Stimulated activated naive CD8-positive, alpha-beta T cell treated with anti-CD3 and anti-CD28 coated beads, Interleukin-15, amount 100 ng/mL, for 72 hours (primary cell): ENCODE data around the gene GNAT1.

Experiments
- ATAC-seq: fragments of 150-1000 bp; cut with Tn5 transposase; 2 replicates; pipeline ENCODE4 v1.10.0; 2021; ENCODE audit warnings: mild to moderate bottlenecking, moderate library complexity
- DNase-seq, 2 donors: peaks; one replicate each; pipeline ENCODE4 v3.0.0; 2021 to 2022
- H3K27ac Mint-ChIP-seq, 2 donors: one replicate each; pipeline ENCODE4 v1.8.0; 2022; ENCODE audit warnings: mild to moderate bottlenecking in 2 of 2, mixed read lengths in 2 of 2, moderate library complexity in 2 of 2
- H3K27me3 Mint-ChIP-seq: one replicate; pipeline ENCODE4 v1.8.0; 2022; ENCODE audit warnings: mixed read lengths
- H3K4me1 Mint-ChIP-seq: one replicate; pipeline ENCODE4 v1.8.0; 2022; ENCODE audit warnings: mild to moderate bottlenecking, mixed read lengths
- H3K4me3 Mint-ChIP-seq, 2 donors: one replicate each; pipeline ENCODE4 v1.8.0; 2022; ENCODE audit warnings: mild to moderate bottlenecking in 2 of 2, mixed read lengths in 2 of 2, moderate library complexity in 1 of 2
- H3K9me3 Mint-ChIP-seq, 2 donors: one replicate each; pipeline ENCODE4 v1.8.0; 2022; ENCODE audit warnings: mixed read lengths in 2 of 2

Gene GNAT1

GRCh38 chr3:50186096-50186495 lies 5.3 kb upstream of the GNAT1 start:
- H3K4me1 Mint-ChIP-seq, result no peaks in the 10 kb centered on the region
- H3K4me3 Mint-ChIP-seq, result no peak overlapping the region
- ATAC-seq (no peak), DNase-seq (no peak)
- H3K9me3 Mint-ChIP-seq, result no peaks in the 10 kb centered on the region
- H3K27ac Mint-ChIP-seq, result no peak overlapping the region
- peaks cover 5% of the 10 kb centered on the region for H3K27me3 Mint-ChIP-seq

DNA sequence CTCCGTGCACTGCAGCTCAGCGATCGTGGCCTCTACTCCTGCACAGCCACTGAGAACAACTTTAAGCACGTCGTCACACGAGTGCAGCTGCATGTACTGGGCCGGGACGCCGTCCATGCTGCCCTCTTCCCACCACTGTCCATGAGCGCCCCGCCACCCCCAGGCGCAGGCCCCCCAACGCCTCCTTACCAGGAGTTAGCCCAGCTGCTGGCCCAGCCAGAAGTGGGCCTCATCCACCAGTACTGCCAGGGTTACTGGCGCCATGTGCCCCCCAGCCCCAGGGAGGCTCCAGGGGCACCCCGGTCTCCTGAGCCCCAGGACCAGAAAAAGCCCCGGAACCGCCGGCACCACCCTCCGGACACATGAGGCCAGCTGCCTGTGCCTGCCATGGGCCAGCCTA lies 3.7 kb upstream of the GNAT1 start:
- DNase-seq (no peak), ATAC-seq (no peak)
- Mint-ChIP-seq H3K4me1 (peaks cover 3% of the 10 kb centered on the region), H3K4me3 (no peak overlapping the region), H3K27me3 (peaks cover 8% of the 10 kb centered on the region), H3K27ac (no peak overlapping the region), H3K9me3 (no peaks in the 10 kb centered on the region)

GRCh38 chr3:50189274-50189673 lies 2.1 kb upstream of the GNAT1 start:
- no peaks in the 10 kb centered on the region for H3K9me3 Mint-ChIP-seq
- DNase-seq (peak; percentile 43 to 47), ATAC-seq (peak; percentile 73)
- H3K27me3 Mint-ChIP-seq, result peaks cover 15% of the 10 kb centered on the region
- H3K27ac Mint-ChIP-seq, result no peak overlapping the region
- H3K4me3 Mint-ChIP-seq, result no peak overlapping the region
- H3K4me1 Mint-ChIP-seq, result peaks cover 13% of the 10 kb centered on the region

GRCh38 chr3:50189989-50190388 lies 1.4 kb upstream of the GNAT1 start:
- ATAC-seq, result no peak

GRCh38 chr3:50192124-50192523 lies 714 bp downstream of the GNAT1 start:
- Mint-ChIP-seq H3K4me1 (peaks cover 21% of the 10 kb centered on the region), H3K9me3 (no peaks in the 10 kb centered on the region), H3K27ac (no peak overlapping the region), H3K4me3 (no peak overlapping the region), H3K27me3 (peaks cover 40% of the 10 kb centered on the region)
- DNase-seq (no peak), ATAC-seq (no peak)

More at GRCh38 chr3:50189989-50190388, 1.4 kb upstream of the GNAT1 start:
- Mint-ChIP-seq H3K4me3 (no peak overlapping the region), H3K27me3 (peaks cover 22% of the 10 kb centered on the region), H3K4me1 (peaks cover 20% of the 10 kb centered on the region), H3K27ac (no peak overlapping the region), H3K9me3 (no peaks in the 10 kb centered on the region)
- no peak for DNase-seq

GRCh38 chr3:50192689-50193141 lies 1.3 kb downstream of the GNAT1 start:
- Mint-ChIP-seq H3K4me3 (no peak overlapping the region), H3K27ac (no peak overlapping the region), H3K4me1 (peaks cover 21% of the 10 kb centered on the region), H3K9me3 (no peaks in the 10 kb centered on the region), H3K27me3 (peaks cover 40% of the 10 kb centered on the region)
- DNase-seq, result peak; percentile 84 to 88
- ATAC-seq, result peak; percentile 63

DNA sequence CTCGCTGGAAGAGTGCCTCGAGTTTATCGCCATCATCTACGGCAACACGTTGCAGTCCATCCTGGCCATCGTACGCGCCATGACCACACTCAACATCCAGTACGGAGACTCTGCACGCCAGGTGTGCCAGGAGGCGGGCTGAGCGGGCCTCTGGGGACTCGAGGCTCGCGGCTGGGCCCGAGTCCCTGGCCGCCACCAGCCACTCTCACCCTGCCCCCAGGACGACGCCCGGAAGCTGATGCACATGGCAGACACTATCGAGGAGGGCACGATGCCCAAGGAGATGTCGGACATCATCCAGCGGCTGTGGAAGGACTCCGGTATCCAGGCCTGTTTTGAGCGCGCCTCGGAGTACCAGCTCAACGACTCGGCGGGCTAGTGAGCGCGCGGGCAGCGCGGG lies 1.9 kb downstream of the GNAT1 start:
- Mint-ChIP-seq H3K27ac (no peak overlapping the region), H3K27me3 (peaks cover 40% of the 10 kb centered on the region), H3K9me3 (no peaks in the 10 kb centered on the region), H3K4me1 (peaks cover 21% of the 10 kb centered on the region), H3K4me3 (no peak overlapping the region)
- DNase-seq, result no peak
- no peak for ATAC-seq

- Mint-ChIP-seq H3K27me3 (peaks cover 45% of the 10 kb centered on the region), H3K4me3 (peak overlapping the region; percentile 32 to 73), H3K4me1 (peaks cover 21% of the 10 kb centered on the region), H3K27ac (no peak overlapping the region), H3K9me3 (no peaks in the 10 kb centered on the region)
- no peak for ATAC-seq
- DNase-seq, result no peak
These were observed 2.3 kb downstream of the GNAT1 start for GRCh38 chr3:50193746-50194127.

DNA sequence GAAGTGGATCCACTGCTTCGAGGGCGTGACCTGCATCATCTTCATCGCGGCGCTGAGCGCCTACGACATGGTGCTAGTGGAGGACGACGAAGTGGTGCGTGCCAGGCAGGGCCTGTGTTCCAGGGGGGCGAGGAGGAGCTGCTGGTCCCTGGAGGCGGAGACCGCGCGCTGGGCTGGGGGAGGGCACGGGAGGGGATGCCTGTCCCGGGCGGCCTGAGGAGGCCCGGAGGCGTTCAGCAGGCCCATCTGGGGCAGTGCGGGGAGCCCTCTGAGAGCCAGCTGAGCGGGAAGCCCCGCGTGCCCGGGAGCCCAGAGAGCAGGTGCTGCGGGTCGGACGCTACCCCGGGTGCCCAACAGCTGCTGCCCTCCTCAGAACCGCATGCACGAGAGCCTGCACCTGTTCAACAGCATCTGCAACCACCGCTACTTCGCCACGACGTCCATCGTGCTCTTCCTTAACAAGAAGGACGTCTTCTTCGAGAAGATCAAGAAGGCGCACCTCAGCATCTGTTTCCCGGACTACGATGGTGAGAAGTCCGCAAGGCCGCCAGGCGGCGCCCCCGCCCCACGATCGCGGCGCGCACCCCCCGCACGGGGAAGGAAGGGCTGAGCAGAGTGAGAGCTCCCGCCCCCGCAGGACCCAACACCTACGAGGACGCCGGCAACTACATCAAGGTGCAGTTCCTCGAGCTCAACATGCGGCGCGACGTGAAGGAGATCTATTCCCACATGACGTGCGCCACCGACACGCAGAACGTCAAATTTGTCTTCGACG lies 2.9 kb downstream of the GNAT1 start:
- H3K4me1 Mint-ChIP-seq, result peaks cover 21% of the 10 kb centered on the region
- DNase-seq (peak; percentile 80 to 81), ATAC-seq (peak; percentile 85)
- H3K27me3 Mint-ChIP-seq, result peaks cover 48% of the 10 kb centered on the region
- no peak overlapping the region for H3K27ac Mint-ChIP-seq
- H3K4me3 Mint-ChIP-seq, result peak overlapping the region; percentile 49 to 73
- H3K9me3 Mint-ChIP-seq, result no peaks in the 10 kb centered on the region

GRCh38 chr3:50194903-50195500 lies 3.6 kb downstream of the GNAT1 start:
- Mint-ChIP-seq H3K4me1 (peaks cover 21% of the 10 kb centered on the region), H3K27me3 (peaks cover 48% of the 10 kb centered on the region), H3K4me3 (peak overlapping the region; percentile 15 to 73), H3K9me3 (no peaks in the 10 kb centered on the region), H3K27ac (peak overlapping the region in 1 of 2 donors; percentile 63)
- DNase-seq (peak in 1 of 2 donors; percentile 24), ATAC-seq (peak; percentile 49)

DNA sequence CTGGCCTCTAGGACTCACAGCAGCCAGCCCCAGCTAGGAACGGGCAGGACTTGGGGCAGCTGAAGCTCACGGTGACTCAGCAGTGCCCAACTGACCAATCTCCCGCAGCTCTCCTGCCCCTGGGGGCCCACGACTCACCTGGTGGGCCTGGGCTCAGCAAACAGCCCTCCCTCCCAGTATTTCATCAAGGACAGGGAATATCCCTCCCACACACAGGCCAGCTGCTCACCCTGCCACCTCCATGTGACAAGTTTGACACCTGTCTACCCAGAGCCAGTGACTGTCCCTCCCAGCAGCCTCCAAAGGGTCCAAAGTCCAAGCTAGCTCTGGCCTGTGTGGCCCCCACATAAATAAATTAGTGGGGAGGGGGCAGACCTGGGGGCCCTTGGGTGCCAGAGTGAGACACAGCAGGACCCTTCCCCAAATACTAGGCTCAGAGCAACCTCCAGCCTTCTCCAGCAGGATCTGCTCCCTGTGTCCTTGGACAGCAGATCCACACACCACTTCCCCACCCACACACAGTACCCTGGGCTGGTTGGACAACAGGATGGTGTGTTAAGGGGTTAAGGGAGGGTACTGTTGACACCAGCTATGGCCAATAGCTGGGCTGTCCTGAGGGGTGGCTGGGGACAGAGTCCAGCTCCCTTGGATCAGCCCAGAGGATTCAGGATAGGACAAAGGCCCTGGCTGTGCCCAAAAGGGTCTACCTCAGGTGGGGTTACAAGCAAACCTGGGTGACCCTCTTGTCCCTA lies 4.3 kb downstream of the GNAT1 start:
- Mint-ChIP-seq H3K9me3 (no peaks in the 10 kb centered on the region), H3K4me3 (peak overlapping the region in 1 of 2 donors; percentile 37), H3K27ac (peak overlapping the region in 1 of 2 donors; percentile 63), H3K27me3 (peaks cover 51% of the 10 kb centered on the region), H3K4me1 (peaks cover 21% of the 10 kb centered on the region)
- ATAC-seq, result no peak
- no peak for DNase-seq

DNA sequence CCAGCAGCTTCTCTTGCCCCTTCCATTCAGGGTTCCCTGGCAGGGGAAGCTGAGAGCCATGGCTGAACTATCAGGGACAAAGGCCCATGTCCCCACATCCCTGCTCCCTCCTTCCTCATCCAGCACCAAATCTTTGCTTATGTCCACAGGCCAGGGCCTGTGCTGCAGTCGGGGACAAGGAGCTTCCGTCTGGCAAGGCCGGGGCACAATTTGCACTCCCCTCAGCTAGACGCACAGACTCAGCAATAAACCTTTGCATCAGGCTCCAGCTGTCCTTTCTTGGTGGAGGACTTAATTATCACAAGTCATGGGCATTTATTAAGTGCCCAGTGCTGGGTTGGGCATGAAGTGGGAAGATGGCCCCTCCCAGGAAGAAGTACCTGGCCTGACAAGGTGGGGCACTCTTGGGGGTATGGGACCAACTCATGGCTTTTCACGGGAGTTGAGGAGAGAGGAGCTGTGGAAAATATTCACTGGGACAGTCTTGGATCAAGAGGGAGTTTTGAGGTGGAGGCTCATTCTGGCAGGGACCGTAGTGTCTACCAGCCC lies 4.9 kb downstream of the GNAT1 start:
- no peak for DNase-seq
- no peak overlapping the region for H3K27ac Mint-ChIP-seq
- ATAC-seq, result no peak
- H3K4me1 Mint-ChIP-seq, result peaks cover 21% of the 10 kb centered on the region
- no peaks in the 10 kb centered on the region for H3K9me3 Mint-ChIP-seq
- H3K4me3 Mint-ChIP-seq, result no peak overlapping the region
- peaks cover 57% of the 10 kb centered on the region for H3K27me3 Mint-ChIP-seq

- Mint-ChIP-seq H3K27me3 (peaks cover 72% of the 10 kb centered on the region), H3K27ac (peak overlapping the region in 1 of 2 donors; percentile 67)
- no peak for DNase-seq
These were observed 10.3 kb downstream of the GNAT1 start for GRCh38 chr3:50201573-50202315.

GRCh38 chr3:50202353-50203112 lies 11.1 kb downstream of the GNAT1 start:
- DNase-seq (no peak), ATAC-seq (no peak)
- H3K4me1 Mint-ChIP-seq, result peaks cover 8% of the 10 kb centered on the region
- H3K27me3 Mint-ChIP-seq, result peaks cover 77% of the 10 kb centered on the region
- H3K4me3 Mint-ChIP-seq, result no peak overlapping the region
- no peaks in the 10 kb centered on the region for H3K9me3 Mint-ChIP-seq
- no peak overlapping the region for H3K27ac Mint-ChIP-seq

More at GRCh38 chr3:50201573-50202315, 10.3 kb downstream of the GNAT1 start:
- Mint-ChIP-seq H3K4me1 (peaks cover 8% of the 10 kb centered on the region), H3K4me3 (no peak overlapping the region), H3K9me3 (no peaks in the 10 kb centered on the region)
- ATAC-seq, result no peak
